ENCODE data around the gene GNG12. TPM values are rescaled to one million over a fixed set of nuclear protein-coding genes. Genes with fewer than 3 reads are reported as not detected.

The GNG12 gene
- total and polyA plus RNA-seq, 2 donors (not counting 3 experiments of a cell fraction or from before 2014, with no cell fraction given), result 107 to 152 TPM

DNA sequence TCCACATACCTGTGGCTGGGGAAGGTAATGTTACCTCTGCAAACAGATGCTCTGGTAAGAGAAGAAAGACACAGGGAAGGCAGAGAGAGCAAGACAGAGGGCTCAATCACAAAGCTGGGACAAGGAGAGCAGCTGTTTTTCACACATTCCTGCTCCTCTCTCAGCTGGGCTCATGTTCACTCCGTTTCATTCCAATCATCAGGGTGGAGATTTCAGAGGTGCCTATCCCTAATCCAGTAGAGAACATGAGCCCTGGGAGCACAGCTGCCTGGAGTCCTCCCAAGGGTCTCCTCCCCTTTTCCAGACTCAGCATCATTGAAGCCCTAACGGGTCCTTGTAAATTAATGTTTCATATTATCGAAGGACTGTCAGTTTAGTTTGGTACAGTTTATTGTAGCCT lies 128.9 kb downstream of the GNG12 start:
- DNase-seq (ENCODE audit: low read depth, low spot score) (no peak), FAIRE-seq (no peak)
- no peaks in the 10 kb centered on the region for H4K20me1 ChIP-seq (replicated peaks; ENCODE audit: control insufficient read depth, extremely low read depth, insufficient read depth, low read length)
- no peak overlapping the region for H3K4me2 ChIP-seq (ENCODE audit: insufficient read depth, low read length)
- H3K4me3 ChIP-seq (replicated peaks in 1 of 3; ENCODE audit: insufficient read depth in 1 of 3, low read depth in 1 of 3, low read length in 3 of 3), result no peak overlapping the region
- no peaks in the 10 kb centered on the region for H3K27me3 ChIP-seq (ENCODE audit: control insufficient read depth in 2 of 2, insufficient read depth in 2 of 2, low read length in 2 of 2)
- no peak overlapping the region for H3K9ac ChIP-seq (replicated peaks; ENCODE audit: extremely low read depth, insufficient read depth, low read length)
- H3K9me3 ChIP-seq (replicated peaks; ENCODE audit: control insufficient read depth, insufficient read depth, low read length), result no peaks in the 10 kb centered on the region
- H3K9me1 ChIP-seq (replicated peaks; ENCODE audit: control insufficient read depth, extremely low read depth, insufficient read depth, low read length), result no peaks in the 10 kb centered on the region
- ChIA-PET POLR2A (interaction anchor here (0.6 kb wide), 1 partner anchor 150 kb away, joined by 3 read pairs; no protein-coding TSS in a partner anchor), CTCF (interaction anchor here (0.7 to 4.2 kb wide), 6 partner anchors 9 to 172 kb away, joined by 3 to 21 read pairs (median 4); no protein-coding TSS in a partner anchor)
- peaks cover 9% of the 10 kb centered on the region for H3K79me2 ChIP-seq (ENCODE audit: control insufficient read depth, insufficient read depth, low read length)
- no TSS peak for BruUV-seq (replicated peaks)
- peaks cover 4 to 8% of the 10 kb centered on the region in 2 experiments for H3K36me3 ChIP-seq (ENCODE audit: control insufficient read depth in 2 of 2, extremely low read depth in 1 of 2, insufficient read depth in 2 of 2, low read length in 2 of 2)
- dilution Hi-C loops (cut with MboI; ENCODE audit: extremely low pct_ligation_motif_present, low sequenced_read_pairs), result no loop called here
- intact Hi-C loops (cut with micrococcal nuclease), result no loop called here
- no peak overlapping the region for H2AFZ ChIP-seq (ENCODE audit: low read depth, low read length)
- TF ChIP-seq MAX (IDR thresholded peaks at IDR 0.05; ENCODE audit: insufficient read depth, insufficient read length), result no peak
- TF ChIP-seq MYC (IDR thresholded peaks at IDR 0.05; ENCODE audit: low read depth, low read length), result no peak
- TF ChIP-seq GATA2 (IDR thresholded peaks at IDR 0.05; ENCODE audit: insufficient read depth, insufficient read length, low read depth, low read length), result no peak
- peaks cover 11% of the 10 kb centered on the region for H3K4me1 ChIP-seq (ENCODE audit: control insufficient read depth, extremely low read depth, insufficient read depth, low read length)
- H3K27ac ChIP-seq (ENCODE audit: insufficient read depth, low read depth, low read length), result no peak overlapping the region

- Histone ChIP-seq H3K36me3 (ENCODE audit: control insufficient read depth in 2 of 2, extremely low read depth in 1 of 2, insufficient read depth in 2 of 2, low read length in 2 of 2) (peaks cover 4 to 8% of the 10 kb centered on the region in 2 experiments), H3K27ac (ENCODE audit: insufficient read depth, low read depth, low read length) (no peak overlapping the region), H3K9me1 (replicated peaks; ENCODE audit: control insufficient read depth, extremely low read depth, insufficient read depth, low read length) (no peaks in the 10 kb centered on the region), H3K4me3 (replicated peaks in 1 of 3; ENCODE audit: insufficient read depth in 1 of 3, low read depth in 1 of 3, low read length in 3 of 3) (no peak overlapping the region), H3K79me2 (ENCODE audit: control insufficient read depth, insufficient read depth, low read length) (no peaks in the 10 kb centered on the region), H3K9ac (replicated peaks; ENCODE audit: extremely low read depth, insufficient read depth, low read length) (no peak overlapping the region), H3K4me1 (ENCODE audit: control insufficient read depth, extremely low read depth, insufficient read depth, low read length) (peaks cover 6% of the 10 kb centered on the region), H4K20me1 (replicated peaks; ENCODE audit: control insufficient read depth, extremely low read depth, insufficient read depth, low read length) (no peaks in the 10 kb centered on the region), H3K4me2 (ENCODE audit: insufficient read depth, low read length) (no peak overlapping the region), H3K9me3 (replicated peaks; ENCODE audit: control insufficient read depth, insufficient read depth, low read length) (no peaks in the 10 kb centered on the region), H3K27me3 (ENCODE audit: control insufficient read depth in 2 of 2, insufficient read depth in 2 of 2, low read length in 2 of 2) (no peaks in the 10 kb centered on the region), H2AFZ (ENCODE audit: low read depth, low read length) (no peak overlapping the region)
- BruUV-seq (replicated peaks), result no TSS peak
- intact Hi-C loops (cut with micrococcal nuclease) (no loop called here), dilution Hi-C loops (cut with MboI; ENCODE audit: extremely low pct_ligation_motif_present, low sequenced_read_pairs) (no loop called here)
- FAIRE-seq, result no peak
- no peak for DNase-seq (ENCODE audit: low read depth, low spot score)
- CTCF ChIA-PET, result interaction anchor here (1.0 to 4.2 kb wide), 8 partner anchors 9 to 166 kb away, joined by 4 to 21 read pairs (median 7); no protein-coding TSS in a partner anchor
- POLR2A ChIA-PET, result interaction anchor here (0.8 kb wide), 1 partner anchor 15 kb away, joined by 3 read pairs; no protein-coding TSS in a partner anchor
- TF ChIP-seq FOS (IDR thresholded peaks at IDR 0.05; ENCODE audit: borderline replicate concordance, insufficient read depth, low read length) (no peak), CTCF (IDR thresholded peaks at IDR 0.05; ENCODE audit: extremely low read depth in 1 of 2, insufficient read depth in 1 of 2, low read depth in 1 of 2, low read length in 2 of 2) (no peak), MAX (IDR thresholded peaks at IDR 0.05; ENCODE audit: insufficient read depth, insufficient read length) (no peak), JUN (IDR thresholded peaks at IDR 0.05; ENCODE audit: borderline replicate concordance, insufficient read depth, insufficient read length, low read depth) (no peak), POLR2A (IDR thresholded peaks at IDR 0.05; ENCODE audit: low read depth, low read length) (no peak), MYC (IDR thresholded peaks at IDR 0.05; ENCODE audit: low read depth, low read length) (no peak), POLR2AphosphoS5 (IDR thresholded peaks at IDR 0.05; ENCODE audit: insufficient read depth, low read depth, low read length) (no peak), GATA2 (IDR thresholded peaks at IDR 0.05; ENCODE audit: insufficient read depth, insufficient read length, low read depth, low read length) (no peak), EZH2 (IDR thresholded peaks at IDR 0.05; ENCODE audit: borderline replicate concordance, low read depth, low read length, severe bottlenecking) (no peak)
These were observed 131.4 kb downstream of the GNG12 start for GRCh38 chr1:67701876-67702275.
